C4-2B (cell line): ENCODE results near the gene LHX5.

Experiments used
- CTCF ChIP-seq: fragments of 450-650 bp; conservative IDR thresholded peaks from 2 replicates; pipeline ENCODE4 v1.5.1; 2017; ENCODE audit warnings: mild to moderate bottlenecking
- ZFX ChIP-seq: fragments of 450-650 bp; IDR thresholded peaks from 2 replicates; pipeline ENCODE4 v1.6.1; 2017

- TF ChIP-seq CTCF: no peak
- no peak for TF ChIP-seq ZFX
These were observed 14.9 kb downstream of the LHX5 start for GRCh38 chr12:113456761-113457160.
